B cell (primary cell): ENCODE data around the gene CALHM5.

ENCODE experiments used
- CTCF ChIP-seq: fragments of 200-600 bp; IDR thresholded peaks from one replicate; pipeline ENCODE4 v1.8.0; 2022; ENCODE audit warnings: antibody characterized with exemption, mild to moderate bottlenecking
- EZH2 ChIP-seq: IDR thresholded peaks from 2 replicates; pipeline ENCODE4 v1.6.1; 2012; ENCODE audit warnings: borderline replicate concordance, low read depth, mild to moderate bottlenecking, moderate library complexity, low read length; ENCODE audit not compliant: insufficient read depth, poor library complexity, severe bottlenecking

DNA sequence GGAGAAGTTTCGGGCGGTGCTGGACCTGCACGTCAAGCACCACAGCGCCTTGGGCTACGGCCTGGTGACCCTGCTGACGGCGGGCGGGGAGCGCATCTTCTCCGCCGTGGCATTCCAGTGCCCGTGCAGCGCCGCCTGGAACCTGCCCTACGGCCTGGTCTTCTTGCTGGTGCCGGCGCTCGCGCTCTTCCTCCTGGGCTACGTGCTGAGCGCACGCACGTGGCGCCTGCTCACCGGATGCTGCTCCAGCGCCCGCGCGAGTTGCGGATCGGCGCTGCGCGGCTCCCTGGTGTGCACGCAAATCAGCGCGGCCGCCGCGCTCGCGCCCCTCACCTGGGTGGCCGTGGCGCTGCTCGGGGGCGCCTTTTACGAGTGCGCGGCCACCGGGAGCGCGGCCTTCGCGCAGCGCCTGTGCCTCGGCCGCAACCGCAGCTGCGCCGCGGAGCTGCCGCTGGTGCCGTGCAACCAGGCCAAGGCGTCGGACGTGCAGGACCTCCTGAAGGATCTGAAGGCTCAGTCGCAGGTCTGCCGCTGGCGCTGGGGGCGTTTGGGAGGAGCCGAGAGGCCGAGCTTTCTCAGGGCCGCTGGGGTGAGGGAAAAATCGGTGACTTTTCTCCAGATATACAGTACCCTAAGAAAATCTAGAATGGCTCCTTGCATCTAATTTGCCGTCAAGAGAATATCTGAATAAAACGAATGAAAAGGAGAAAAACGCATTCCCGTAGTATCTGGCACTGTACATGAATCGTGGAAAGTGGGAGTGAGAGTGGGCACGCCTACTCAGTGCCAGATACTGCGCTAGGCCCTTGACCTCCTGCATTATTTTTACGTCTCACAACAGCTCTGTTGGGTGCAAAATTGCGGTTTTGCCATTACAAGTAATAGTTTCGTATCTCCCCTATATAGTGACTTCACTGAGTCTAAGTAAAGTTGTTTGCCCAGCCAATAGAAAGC, 49.2 kb upstream of the CALHM5 start:
- TF ChIP-seq EZH2, result no peak
- no peak for TF ChIP-seq CTCF
